Measurements from ENCODE around the gene LRRC2. TPM values are rescaled to one million over a fixed set of nuclear protein-coding genes. Genes with fewer than 3 reads are reported as not detected.
"Not testable (repeated sequence)": the region's sequence is repeated elsewhere in the genome, so short reads cannot be mapped to it uniquely, and the experiment has no call there.

The LRRC2 gene
- total RNA-seq, 1 donor from 2014 or later, result not detected

DNA sequence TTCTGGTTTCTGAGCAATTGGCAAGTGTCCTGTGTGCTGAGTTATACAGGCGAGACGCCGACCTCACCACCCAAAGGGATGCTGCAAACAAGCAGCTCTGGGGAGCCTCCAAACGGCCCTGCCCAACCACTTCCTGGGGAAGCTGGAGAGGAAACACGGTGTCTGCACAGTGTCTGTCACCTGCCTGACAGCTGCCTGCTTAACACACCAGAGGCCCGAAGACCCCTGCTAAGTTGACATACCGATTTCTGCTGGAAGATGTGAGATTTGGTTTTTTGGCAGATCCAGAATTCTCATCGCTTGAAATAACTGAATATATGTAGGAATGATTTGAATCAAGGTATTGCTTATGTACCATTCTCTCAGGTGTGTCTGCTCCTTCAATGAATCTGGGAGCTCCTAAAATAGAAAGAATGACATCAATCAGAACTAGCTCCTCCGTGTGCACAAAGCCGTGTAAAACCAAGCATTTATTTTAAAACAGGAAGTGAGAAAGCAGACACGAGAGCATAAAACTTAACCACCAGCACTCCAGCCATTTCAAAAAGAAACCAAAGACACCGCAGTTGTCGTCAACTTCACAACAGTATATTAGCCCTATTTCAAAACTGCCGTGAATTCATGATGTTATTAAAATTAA lies 27.2 kb downstream of the LRRC2 start:
- TF ChIP-seq EZH2phosphoT487 (IDR thresholded peaks at IDR 0.05), result no peak
- TF ChIP-seq EZH2 (IDR thresholded peaks at IDR 0.05), result no peak
- TF ChIP-seq, protein P1, sequence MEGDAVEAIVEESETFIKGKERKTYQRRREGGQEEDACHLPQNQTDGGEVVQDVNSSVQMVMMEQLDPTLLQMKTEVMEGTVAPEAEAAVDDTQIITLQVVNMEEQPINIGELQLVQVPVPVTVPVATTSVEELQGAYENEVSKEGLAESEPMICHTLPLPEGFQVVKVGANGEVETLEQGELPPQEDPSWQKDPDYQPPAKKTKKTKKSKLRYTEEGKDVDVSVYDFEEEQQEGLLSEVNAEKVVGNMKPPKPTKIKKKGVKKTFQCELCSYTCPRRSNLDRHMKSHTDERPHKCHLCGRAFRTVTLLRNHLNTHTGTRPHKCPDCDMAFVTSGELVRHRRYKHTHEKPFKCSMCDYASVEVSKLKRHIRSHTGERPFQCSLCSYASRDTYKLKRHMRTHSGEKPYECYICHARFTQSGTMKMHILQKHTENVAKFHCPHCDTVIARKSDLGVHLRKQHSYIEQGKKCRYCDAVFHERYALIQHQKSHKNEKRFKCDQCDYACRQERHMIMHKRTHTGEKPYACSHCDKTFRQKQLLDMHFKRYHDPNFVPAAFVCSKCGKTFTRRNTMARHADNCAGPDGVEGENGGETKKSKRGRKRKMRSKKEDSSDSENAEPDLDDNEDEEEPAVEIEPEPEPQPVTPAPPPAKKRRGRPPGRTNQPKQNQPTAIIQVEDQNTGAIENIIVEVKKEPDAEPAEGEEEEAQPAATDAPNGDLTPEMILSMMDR (IDR thresholded peaks at IDR 0.05), result no peak
- Histone ChIP-seq H3K27ac (no peak overlapping the region), H3K4me1 (no peaks in the 10 kb centered on the region), H3K36me3 (no peaks in the 10 kb centered on the region), H3K9ac (no peak overlapping the region), H3K4me2 (no peak overlapping the region), H3K79me2 (ENCODE audit: low read depth) (no peaks in the 10 kb centered on the region), H3K27me3 (no peaks in the 10 kb centered on the region), H4K20me1 (ENCODE audit: low read depth) (no peaks in the 10 kb centered on the region), H3K4me3 (no peak overlapping the region), H3K9me3 (ENCODE audit: low read depth) (no peaks in the 10 kb centered on the region), H2AFZ (replicated peaks) (no peak overlapping the region), H3F3A (ENCODE audit: low read depth) (no peaks in the 10 kb centered on the region)
- Mint-ChIP-seq H3K27me3 (ENCODE audit: insufficient read depth, low read depth) (no peaks in the 10 kb centered on the region), H3K4me3 (no peak overlapping the region), H3K27ac (no peak overlapping the region), H3K9me3 (no peaks in the 10 kb centered on the region), H3K4me1 (no peaks in the 10 kb centered on the region), H3K36me3 (no peaks in the 10 kb centered on the region)
- DNase-seq (ENCODE audit: low spot score), result no peak

DNA sequence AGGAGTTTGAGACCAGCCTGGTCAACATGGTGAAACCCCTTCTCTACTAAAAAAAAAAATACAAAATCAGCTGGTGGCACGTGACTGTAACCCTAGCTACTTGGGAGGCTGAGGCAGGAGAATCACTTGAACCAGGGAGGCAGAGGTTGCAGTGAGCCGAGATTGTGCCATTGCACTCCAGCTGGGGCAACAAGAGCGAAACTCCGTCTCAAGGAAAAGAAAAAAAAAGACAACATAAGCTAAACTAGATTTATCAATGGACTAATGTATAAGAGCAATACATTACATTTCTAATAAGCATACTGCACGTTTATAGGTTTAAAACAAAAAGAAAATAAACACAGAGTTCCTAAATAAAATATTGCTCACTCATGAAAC lies 27.7 kb downstream of the LRRC2 start:
- H3K27ac ChIP-seq; H3K4me3 Mint-ChIP-seq; H3K36me3 ChIP-seq; H3K9ac ChIP-seq; DNase-seq (ENCODE audit: low spot score); H3K27me3 Mint-ChIP-seq (ENCODE audit: insufficient read depth, low read depth); H4K20me1 ChIP-seq (ENCODE audit: low read depth); H3K9me3 Mint-ChIP-seq; H3K79me2 ChIP-seq (ENCODE audit: low read depth); H2AFZ ChIP-seq (replicated peaks); H3F3A ChIP-seq (ENCODE audit: low read depth); H3K36me3 Mint-ChIP-seq; H3K4me2 ChIP-seq; H3K4me1 ChIP-seq; H3K27me3 ChIP-seq; H3K27ac Mint-ChIP-seq; H3K9me3 ChIP-seq (ENCODE audit: low read depth); H3K4me3 ChIP-seq; H3K4me1 Mint-ChIP-seq: not testable (repeated sequence)

DNA sequence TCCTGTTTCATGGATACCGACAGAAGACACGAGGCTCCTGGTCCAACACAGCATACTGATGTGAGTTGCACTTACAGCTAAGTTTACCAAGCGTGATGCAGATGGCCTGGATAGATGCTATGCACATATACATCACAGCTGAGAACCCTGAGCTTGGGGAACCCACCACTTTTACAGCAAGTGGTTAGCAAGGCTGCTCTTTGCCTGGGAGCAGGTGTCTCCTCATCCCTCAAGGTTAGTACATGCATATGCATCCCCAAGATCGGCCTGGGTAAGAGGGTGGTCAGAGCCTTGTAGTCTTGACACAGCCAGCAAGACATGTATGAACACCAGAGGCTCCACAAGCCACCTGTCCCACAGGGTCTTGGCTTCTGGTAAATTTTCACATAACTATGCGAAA lies 28.3 kb downstream of the LRRC2 start:
- no peak overlapping the region for H2AFZ ChIP-seq (replicated peaks)
- H3F3A ChIP-seq (ENCODE audit: low read depth), result no peaks in the 10 kb centered on the region
- no peaks in the 10 kb centered on the region for H3K4me1 ChIP-seq
- H3K9ac ChIP-seq, result no peak overlapping the region
- no peaks in the 10 kb centered on the region for H3K36me3 ChIP-seq
- no peaks in the 10 kb centered on the region for H3K4me1 Mint-ChIP-seq
- TF ChIP-seq EZH2 (IDR thresholded peaks at IDR 0.05) (no peak), EZH2phosphoT487 (IDR thresholded peaks at IDR 0.05) (no peak)
- TF ChIP-seq, protein P1 (IDR thresholded peaks at IDR 0.05), result no peak
- H4K20me1 ChIP-seq (ENCODE audit: low read depth), result no peaks in the 10 kb centered on the region
- H3K27me3 ChIP-seq, result no peaks in the 10 kb centered on the region
- DNase-seq (ENCODE audit: low spot score), result no peak
- H3K4me3 ChIP-seq, result no peak overlapping the region
- H3K27me3 Mint-ChIP-seq (ENCODE audit: insufficient read depth, low read depth), result no peaks in the 10 kb centered on the region
- no peaks in the 10 kb centered on the region for H3K9me3 Mint-ChIP-seq
- no peak overlapping the region for H3K4me3 Mint-ChIP-seq
- no peak overlapping the region for H3K27ac Mint-ChIP-seq
- H3K79me2 ChIP-seq (ENCODE audit: low read depth), result no peaks in the 10 kb centered on the region
- no peaks in the 10 kb centered on the region for H3K36me3 Mint-ChIP-seq
- H3K27ac ChIP-seq, result no peak overlapping the region
- no peak overlapping the region for H3K4me2 ChIP-seq
- no peaks in the 10 kb centered on the region for H3K9me3 ChIP-seq (ENCODE audit: low read depth)

DNA sequence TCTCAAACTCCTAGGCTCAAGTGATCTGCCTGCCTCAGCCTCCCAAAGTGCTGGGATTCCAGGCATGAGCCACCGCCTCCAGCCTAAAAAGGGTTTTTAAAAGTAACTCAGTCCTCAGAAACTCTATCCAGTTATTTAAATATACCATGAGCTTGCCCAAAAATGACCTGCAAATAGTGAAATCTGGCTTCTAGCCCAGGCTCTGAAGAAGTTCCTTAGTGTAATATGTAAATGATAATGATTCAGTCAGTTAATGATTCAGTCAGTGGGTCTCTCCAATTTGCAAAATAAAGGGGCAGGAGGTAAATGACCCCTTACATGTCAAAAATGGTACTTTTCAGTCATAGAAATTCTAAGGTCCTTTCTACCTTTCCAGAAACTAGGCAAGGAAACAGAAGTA lies 28.8 kb downstream of the LRRC2 start:
- H4K20me1 ChIP-seq (ENCODE audit: low read depth), result no peaks in the 10 kb centered on the region
- H3K36me3 ChIP-seq, result no peaks in the 10 kb centered on the region
- H3K4me3 Mint-ChIP-seq, result no peak overlapping the region
- H3K9me3 ChIP-seq (ENCODE audit: low read depth), result no peaks in the 10 kb centered on the region
- no peak for TF ChIP-seq EZH2 (IDR thresholded peaks at IDR 0.05)
- TF ChIP-seq, protein P1 (IDR thresholded peaks at IDR 0.05), result no peak
- TF ChIP-seq EZH2phosphoT487 (IDR thresholded peaks at IDR 0.05), result no peak
- H3K36me3 Mint-ChIP-seq, result no peaks in the 10 kb centered on the region
- no peaks in the 10 kb centered on the region for H3K27me3 ChIP-seq
- H3K27ac ChIP-seq, result no peak overlapping the region
- no peaks in the 10 kb centered on the region for H3K9me3 Mint-ChIP-seq
- H3K9ac ChIP-seq, result no peak overlapping the region
- H2AFZ ChIP-seq (replicated peaks), result no peak overlapping the region
- H3K4me2 ChIP-seq, result no peak overlapping the region
- H3K4me1 Mint-ChIP-seq, result no peaks in the 10 kb centered on the region
- DNase-seq (ENCODE audit: low spot score), result no peak
- no peaks in the 10 kb centered on the region for H3K4me1 ChIP-seq
- no peaks in the 10 kb centered on the region for H3K79me2 ChIP-seq (ENCODE audit: low read depth)
- no peak overlapping the region for H3K4me3 ChIP-seq
- no peaks in the 10 kb centered on the region for H3K27me3 Mint-ChIP-seq (ENCODE audit: insufficient read depth, low read depth)
- no peak overlapping the region for H3K27ac Mint-ChIP-seq
- H3F3A ChIP-seq (ENCODE audit: low read depth), result no peaks in the 10 kb centered on the region
